Fibroblast of lung (primary cell): Measurements from ENCODE around the gene HSPG2.

ENCODE experiments used
- CTCF ChIP-seq, 2 donors: IDR thresholded peaks in 1 of 2; conservative IDR thresholded peaks in 1 of 2; 1 replicate in 1 of 2; 2 replicates in 1 of 2; pipeline ENCODE4 v1.5.1; 2011 to 2012; ENCODE audit warnings: low read length in 2 of 2, control low read depth in 1 of 2, inconsistent platforms in 1 of 2, low read depth in 1 of 2, mild to moderate bottlenecking in 1 of 2
- EZH2 ChIP-seq: IDR thresholded peaks from 2 replicates; pipeline ENCODE4 v1.5.1; 2012; ENCODE audit warnings: low read length, control low read depth, mild to moderate bottlenecking; ENCODE audit errors: missing control alignments

GRCh38 chr1:21935393-21935804 lies 1.7 kb downstream of the HSPG2 start:
- no peak for TF ChIP-seq CTCF (conservative IDR thresholded peaks at IDR 0.05 in 1 of 2, IDR thresholded peaks at IDR 0.05 in 1 of 2; ENCODE audit: low read depth in 1 of 2, low read length in 2 of 2)
- no peak for TF ChIP-seq EZH2
